ENCODE data around the gene P2RX6. TPM values are rescaled to one million over a fixed set of nuclear protein-coding genes. Genes with fewer than 3 reads are reported as not detected.
"Not testable (repeated sequence)": the region's sequence is repeated elsewhere in the genome, so short reads cannot be mapped to it uniquely, and the experiment has no call there.

Gene P2RX6
- total RNA-seq, 6 donors from 2014 or later = 0.39 to 22.0 (median 0.65) TPM

DNA sequence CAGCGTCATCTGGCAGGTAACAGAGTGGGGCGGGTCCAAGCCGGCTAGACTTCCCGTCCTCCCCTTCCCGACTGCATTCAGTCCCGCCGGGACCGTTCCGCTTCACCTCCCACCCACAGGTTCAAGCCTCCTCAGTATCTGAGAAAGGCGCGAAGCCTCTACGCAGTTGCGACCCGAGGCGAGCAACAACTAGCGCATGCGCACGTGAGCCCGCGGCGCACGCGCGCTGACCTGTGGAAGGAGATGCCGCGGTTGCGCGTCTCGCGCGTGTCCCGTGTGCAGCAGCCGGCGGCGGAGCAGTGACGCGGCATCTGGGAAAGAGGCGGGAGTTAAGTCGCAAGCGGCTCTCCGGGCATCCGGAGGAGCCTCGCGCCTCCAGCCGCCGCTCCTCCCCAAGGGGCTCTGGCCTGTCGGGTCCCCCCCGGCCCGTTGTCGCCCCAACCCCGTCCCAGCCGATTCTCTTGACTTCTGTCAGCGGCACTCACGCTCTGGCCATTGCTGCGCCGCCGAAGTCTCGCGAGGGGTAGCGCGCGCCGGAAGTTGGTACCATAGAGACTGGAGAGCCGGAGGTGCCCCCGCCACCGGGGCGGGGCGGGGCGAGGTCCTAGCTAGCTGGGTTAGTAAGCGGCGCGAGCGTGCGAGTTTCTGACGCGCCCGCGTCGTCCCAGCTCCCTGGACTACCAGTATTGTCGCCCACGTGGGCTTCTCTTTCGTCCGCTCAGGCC is 13.2 kb upstream of the P2RX6 start, which contains the start of gene THAP7:
Gene THAP7 (minus strand): TSS at position 518 of the 725 bp plus-strand sequence. CDS start 207 bp downstream, at position 311.
- ATAC-seq (ENCODE audit: low FRiP score in 2 of 2) = peak; percentile 97 to 98
- H3K4me3 ChIP-seq = peak within 1 kb of the TSS; percentile 61 to 85 (median 70)
- WGBS, 2 donors = 0 to 1% methylated on average over 11 to 49 of the region's 83 CpGs

GRCh38 chr22:21003782-21004181 is 11.2 kb upstream of the P2RX6 start:
- Histone ChIP-seq H3K4me1 (peaks cover 22 to 39% (median 29%) of the 10 kb centered on the region in 4 donors), H3K36me3 (peaks cover 0 to 18% (median 15%) of the 10 kb centered on the region in 4 donors), H3K27ac (peak overlapping the region in 1 of 4 donors; percentile 99), H3K27me3 (no peaks in the 10 kb centered on the region), H3K4me3 (no peak overlapping the region), H3K9me3 (no peaks in the 10 kb centered on the region)
- TF ChIP-seq POLR2AphosphoS5 (IDR thresholded peaks at IDR 0.05) (no peak), EP300 (IDR thresholded peaks at IDR 0.05) (no peak), POLR2A (IDR thresholded peaks at IDR 0.05) (no peak)
- TF ChIP-seq, protein P1, sequence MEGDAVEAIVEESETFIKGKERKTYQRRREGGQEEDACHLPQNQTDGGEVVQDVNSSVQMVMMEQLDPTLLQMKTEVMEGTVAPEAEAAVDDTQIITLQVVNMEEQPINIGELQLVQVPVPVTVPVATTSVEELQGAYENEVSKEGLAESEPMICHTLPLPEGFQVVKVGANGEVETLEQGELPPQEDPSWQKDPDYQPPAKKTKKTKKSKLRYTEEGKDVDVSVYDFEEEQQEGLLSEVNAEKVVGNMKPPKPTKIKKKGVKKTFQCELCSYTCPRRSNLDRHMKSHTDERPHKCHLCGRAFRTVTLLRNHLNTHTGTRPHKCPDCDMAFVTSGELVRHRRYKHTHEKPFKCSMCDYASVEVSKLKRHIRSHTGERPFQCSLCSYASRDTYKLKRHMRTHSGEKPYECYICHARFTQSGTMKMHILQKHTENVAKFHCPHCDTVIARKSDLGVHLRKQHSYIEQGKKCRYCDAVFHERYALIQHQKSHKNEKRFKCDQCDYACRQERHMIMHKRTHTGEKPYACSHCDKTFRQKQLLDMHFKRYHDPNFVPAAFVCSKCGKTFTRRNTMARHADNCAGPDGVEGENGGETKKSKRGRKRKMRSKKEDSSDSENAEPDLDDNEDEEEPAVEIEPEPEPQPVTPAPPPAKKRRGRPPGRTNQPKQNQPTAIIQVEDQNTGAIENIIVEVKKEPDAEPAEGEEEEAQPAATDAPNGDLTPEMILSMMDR (IDR thresholded peaks at IDR 0.05) = no peak
- no peak for DNase-seq
- no peak for ATAC-seq (ENCODE audit: low FRiP score in 2 of 2)
- 74 to 82% methylated on average over 3 to 4 of the region's 4 CpGs for WGBS, 2 donors

More for the DNA sequence above, 13.2 kb upstream of the P2RX6 start, which contains the start of gene THAP7:
- H3K36me3 ChIP-seq = peaks cover 0 to 34% (median 25%) of the 10 kb centered on the region in 4 donors
- H3K4me1 ChIP-seq = peaks cover 22 to 39% (median 29%) of the 10 kb centered on the region in 4 donors
- no peaks in the 10 kb centered on the region for H3K27me3 ChIP-seq
- no peaks in the 10 kb centered on the region for H3K9me3 ChIP-seq
- DNase-seq = peak; percentile 97 to 100
- TF ChIP-seq EP300 (IDR thresholded peaks at IDR 0.05) (peak in 1 of 4 donors; percentile 19), POLR2AphosphoS5 (IDR thresholded peaks at IDR 0.05) (peak; percentile 74 to 81), POLR2A (IDR thresholded peaks at IDR 0.05) (peak in 3 of 4 donors; percentile 66 to 91 (median 79))
- TF ChIP-seq, protein P1 (IDR thresholded peaks at IDR 0.05) = peak in 1 of 6 experiments; percentile 17
- peak within 1 kb of the TSS; percentile 96 to 99 (median 98) for H3K27ac ChIP-seq

DNA sequence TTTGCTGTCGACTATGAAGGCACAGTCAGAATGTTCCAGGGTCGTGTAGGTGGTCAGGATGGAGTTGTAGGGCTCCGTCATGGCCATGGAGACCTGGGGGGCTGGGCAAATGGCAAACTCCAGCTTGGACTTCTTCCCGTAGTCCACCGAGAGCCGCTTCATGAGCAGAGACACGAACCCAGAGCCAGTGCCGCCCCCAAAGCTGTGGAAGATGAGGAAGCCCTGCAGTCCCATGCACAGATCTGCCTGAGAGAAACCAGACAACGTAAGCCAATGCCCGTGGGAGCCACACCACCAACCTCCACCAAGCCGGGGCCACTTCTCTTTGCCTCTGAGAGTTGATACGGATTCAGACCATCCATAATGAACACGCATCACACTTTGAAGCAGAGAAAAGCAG is 5.8 kb upstream of the P2RX6 start:
- H3K4me1 ChIP-seq; H3K27ac ChIP-seq; H3K4me3 ChIP-seq; ATAC-seq (ENCODE audit: low FRiP score in 2 of 2); H3K27me3 ChIP-seq; H3K36me3 ChIP-seq; H3K9me3 ChIP-seq; DNase-seq: not testable (repeated sequence)
- 74 to 86% methylated on average over 9 to 13 of the region's 13 CpGs for WGBS, 2 donors

GRCh38 chr22:21009638-21010425 is 5.1 kb upstream of the P2RX6 start:
- WGBS, 2 donors = 62 to 69% methylated on average over 10 of the region's 10 CpGs
- TF ChIP-seq POLR2A (IDR thresholded peaks at IDR 0.05) (no peak), EP300 (IDR thresholded peaks at IDR 0.05) (no peak)
- no peak for ATAC-seq (ENCODE audit: low FRiP score in 2 of 2)

GRCh38 chr22:21010426-21011113 is 4.4 kb upstream of the P2RX6 start:
- ATAC-seq (ENCODE audit: low FRiP score in 2 of 2) = no peak
- no peak overlapping the region for H3K4me3 ChIP-seq
- no peak for TF ChIP-seq EP300 (IDR thresholded peaks at IDR 0.05)
- no peak for TF ChIP-seq POLR2AphosphoS5 (IDR thresholded peaks at IDR 0.05)
- TF ChIP-seq, protein P1 (IDR thresholded peaks at IDR 0.05) = no peak
- TF ChIP-seq POLR2A (IDR thresholded peaks at IDR 0.05) = no peak
- peak in 1 of 2 donors; percentile 22 for DNase-seq
- WGBS, 2 donors = 92 to 94% methylated on average over 3 of the region's 3 CpGs
- no peaks in the 10 kb centered on the region for H3K9me3 ChIP-seq
- no peaks in the 10 kb centered on the region for H3K27me3 ChIP-seq
- H3K36me3 ChIP-seq = no peaks in the 10 kb centered on the region
- peaks cover 18 to 22% (median 20%) of the 10 kb centered on the region in 4 donors for H3K4me1 ChIP-seq
- H3K27ac ChIP-seq = no peak overlapping the region

More at GRCh38 chr22:21009638-21010425, 5.1 kb upstream of the P2RX6 start:
- no peak overlapping the region for H3K4me3 ChIP-seq
- H3K9me3 ChIP-seq = no peaks in the 10 kb centered on the region
- no peaks in the 10 kb centered on the region for H3K36me3 ChIP-seq
- H3K27ac ChIP-seq = no peak overlapping the region
- peaks cover 11 to 14% (median 12%) of the 10 kb centered on the region in 4 donors for H3K4me1 ChIP-seq
- no peak for DNase-seq
- H3K27me3 ChIP-seq = no peaks in the 10 kb centered on the region
